Liver (tissue), 9 donors: ENCODE measurements around the gene ANGPTL7. TPM values are rescaled to one million over a fixed set of nuclear protein-coding genes. Genes with fewer than 3 reads are reported as not detected.

Experiments
- DNase-seq: peaks from one replicate; pipeline ENCODE4 v3.0.0-alpha.2; 2017; ENCODE audit warnings: low spot score
- H3K27ac ChIP-seq, 2 donors: one replicate each; pipeline ENCODE4 v1.7.0; 2013; ENCODE audit warnings: inconsistent platforms in 2 of 2, low read length in 2 of 2, control low read depth in 1 of 2, low read depth in 1 of 2, mild to moderate bottlenecking in 1 of 2
- H3K27me3 ChIP-seq, 4 donors: one replicate each; pipeline versions ENCODE4 v1.6.1 to v1.7.0; 2013; ENCODE audit warnings: low read length in 3 of 4, inconsistent platforms in 1 of 4, mild to moderate bottlenecking in 1 of 4, moderate library complexity in 1 of 4; ENCODE audit not compliant: control insufficient read depth in 4 of 4, insufficient read depth in 4 of 4
- H3K36me3 ChIP-seq, 4 donors: one replicate each; pipeline versions ENCODE4 v1.6.1 to v1.7.0; 2013; ENCODE audit warnings: low read length in 3 of 4, mild to moderate bottlenecking in 3 of 4, low read depth in 1 of 4, moderate library complexity in 1 of 4; ENCODE audit not compliant: control insufficient read depth in 4 of 4, insufficient read depth in 3 of 4
- H3K4me1 ChIP-seq, 4 donors: one replicate each; pipeline versions ENCODE4 v1.6.1 to v1.7.0; 2013; ENCODE audit warnings: low read length in 3 of 4, mild to moderate bottlenecking in 3 of 4, moderate library complexity in 1 of 4; ENCODE audit not compliant: control insufficient read depth in 4 of 4, insufficient read depth in 4 of 4
- H3K4me3 ChIP-seq, 3 donors: one replicate each; pipeline versions ENCODE4 v1.6.1 to v1.7.0; 2013; ENCODE audit warnings: low read length in 3 of 3, control low read depth in 1 of 3, low read depth in 1 of 3, mild to moderate bottlenecking in 1 of 3
- H3K9ac ChIP-seq, 2 donors: one replicate each; pipeline ENCODE4 v1.7.0; 2013; ENCODE audit warnings: low read length in 2 of 2, mild to moderate bottlenecking in 2 of 2, moderate library complexity in 2 of 2, control low read depth in 1 of 2, low read depth in 1 of 2
- H3K9me3 ChIP-seq, 4 donors: one replicate each; pipeline versions ENCODE4 v1.6.1 to v1.7.0; 2013; ENCODE audit warnings: low read length in 3 of 4; ENCODE audit not compliant: control insufficient read depth in 4 of 4
- ATF3 ChIP-seq: IDR thresholded peaks from 2 replicates; pipeline ENCODE4 v1.6.1; 2016; ENCODE audit warnings: antibody characterized with exemption
- CTCF ChIP-seq: fragments of 150-350 bp; IDR thresholded peaks from 2 replicates; pipeline ENCODE4 v1.5.1; 2017; ENCODE audit warnings: improper control_type of control experiment, low read depth, low read length; ENCODE audit not compliant: missing input control
- EGR1 ChIP-seq, 2 donors: IDR thresholded peaks; 2 replicates each; pipeline ENCODE4 v1.6.1; 2016 to 2018; ENCODE audit warnings: antibody characterized with exemption in 2 of 2, low read depth in 2 of 2
- FOXA1 ChIP-seq: IDR thresholded peaks from 2 replicates; pipeline ENCODE4 v1.6.1; 2016; ENCODE audit warnings: antibody characterized with exemption
- FOXA2 ChIP-seq: IDR thresholded peaks from 2 replicates; pipeline ENCODE4 v1.6.1; 2016; ENCODE audit warnings: antibody characterized with exemption
- GABPA ChIP-seq, 2 donors: IDR thresholded peaks in 1 of 2; conservative IDR thresholded peaks in 1 of 2; 2 replicates each; pipeline ENCODE4 v1.6.1; 2016; ENCODE audit warnings: antibody characterized with exemption in 2 of 2, mild to moderate bottlenecking in 1 of 2, moderate library complexity in 1 of 2
- HNF4G ChIP-seq: IDR thresholded peaks from 2 replicates; pipeline ENCODE4 v1.6.1; 2016; ENCODE audit warnings: antibody characterized with exemption
- JUND ChIP-seq, 2 donors: IDR thresholded peaks; 2 replicates each; pipeline ENCODE4 v1.6.1; 2016; ENCODE audit warnings: antibody characterized with exemption in 2 of 2
- MAX ChIP-seq: IDR thresholded peaks from 2 replicates; pipeline ENCODE4 v1.6.1; 2016; ENCODE audit warnings: antibody characterized with exemption
- NR2F2 ChIP-seq: IDR thresholded peaks from 2 replicates; pipeline ENCODE4 v1.6.1; 2016; ENCODE audit warnings: antibody characterized with exemption
- RAD21 ChIP-seq, 2 donors: IDR thresholded peaks; 2 replicates each; pipeline ENCODE4 v1.6.1; 2016; ENCODE audit warnings: antibody characterized with exemption in 2 of 2, mild to moderate bottlenecking in 2 of 2
- REST ChIP-seq: IDR thresholded peaks from 2 replicates; pipeline ENCODE4 v1.6.1; 2016; ENCODE audit warnings: antibody characterized with exemption, mild to moderate bottlenecking
- SP1 ChIP-seq: IDR thresholded peaks from 2 replicates; pipeline ENCODE4 v1.6.1; 2018; ENCODE audit warnings: antibody characterized with exemption, mild to moderate bottlenecking
- YY1 ChIP-seq: IDR thresholded peaks from 2 replicates; pipeline ENCODE4 v1.6.1; 2016; ENCODE audit warnings: antibody characterized with exemption, mild to moderate bottlenecking
- ZBTB33 ChIP-seq: IDR thresholded peaks from 2 replicates; pipeline ENCODE4 v1.6.1; 2016; ENCODE audit warnings: antibody characterized with exemption
- WGBS: extraction: QIAGEN DNeasy Blood & Tissue Kit; methylation state at CpG from one replicate; pipeline ENCODE4 v1.1.7; 2013; 5-methylcytosine and 5-hydroxymethylcytosine counted together
- polyA plus RNA-seq, 2 donors: library from polyadenylated mRNA; stranded (reverse) in 1 of 2; unstranded in 1 of 2; fragments of 200-250 nt in 1 of 2; fragments of >200 nt in 1 of 2; fragmentation: Nextera tagmentation in 1 of 2; extraction: Ambion mirVana in 1 of 2; gene quantifications; one replicate each; pipeline versions ENCODE4 v1.2.1 to v1.2.3, GENCODE V29; 2013 to 2015
- total RNA-seq, 2 donors: library from RNA; depleted of rRNA; stranded (reverse); fragments of >200 nt; gene quantifications; one replicate each; pipeline ENCODE4 v1.2.3, GENCODE V29; 2014
- donor health status: healthy.
- donor health status: healthy.
- donor health status: healthy.
- donor health status: healthy.
- donor health status: healthy.

ANGPTL7 gene
- total and polyA plus RNA-seq, 4 donors = 0.06 to 0.07 TPM; not detected in 2

GRCh38 chr1:11207898-11208611 is 18.9 kb downstream of the ANGPTL7 start (continued):
- TF ChIP-seq REST = no peak
- TF ChIP-seq JUND (IDR thresholded peaks at IDR 0.05) = no peak
- no peak for TF ChIP-seq YY1

- Histone ChIP-seq H3K9me3 (no peaks in the 10 kb centered on the region), H3K9ac (no peak overlapping the region), H3K36me3 (peaks cover 11 to 83% (median 55%) of the 10 kb centered on the region in 4 donors), H3K27me3 (no peaks in the 10 kb centered on the region), H3K4me1 (peaks cover 0 to 5% (median 2%) of the 10 kb centered on the region in 4 donors), H3K27ac (no peak overlapping the region), H3K4me3 (no peak overlapping the region)
- no peak for DNase-seq
- TF ChIP-seq MAX = no peak
- TF ChIP-seq FOXA2 = no peak
- TF ChIP-seq ATF3 = no peak
- no peak for TF ChIP-seq CTCF
- TF ChIP-seq FOXA1 = no peak
- no peak for TF ChIP-seq YY1
- no peak for TF ChIP-seq HNF4G
- TF ChIP-seq REST = no peak
- no peak for TF ChIP-seq SP1
- no peak for TF ChIP-seq EGR1 (IDR thresholded peaks at IDR 0.05; ENCODE audit: low read depth in 2 of 2)
- no peak for TF ChIP-seq ZBTB33
- TF ChIP-seq RAD21 (IDR thresholded peaks at IDR 0.05) = no peak
- no peak for TF ChIP-seq GABPA (IDR thresholded peaks at IDR 0.05 in 1 of 2, conservative IDR thresholded peaks at IDR 0.05 in 1 of 2)
- no peak for TF ChIP-seq NR2F2
- 97% methylated on average over 4 of the region's 4 CpGs for WGBS
These were observed 22.3 kb downstream of the ANGPTL7 start for GRCh38 chr1:11211461-11211860.
